ENCODE results near the gene CX3CR1. TPM values are rescaled to one million over a fixed set of nuclear protein-coding genes. Genes with fewer than 3 reads are reported as not detected.

CX3CR1 gene
- total RNA-seq, 4 donors from 2014 or later = 0.32 TPM; not detected in 3

DNA sequence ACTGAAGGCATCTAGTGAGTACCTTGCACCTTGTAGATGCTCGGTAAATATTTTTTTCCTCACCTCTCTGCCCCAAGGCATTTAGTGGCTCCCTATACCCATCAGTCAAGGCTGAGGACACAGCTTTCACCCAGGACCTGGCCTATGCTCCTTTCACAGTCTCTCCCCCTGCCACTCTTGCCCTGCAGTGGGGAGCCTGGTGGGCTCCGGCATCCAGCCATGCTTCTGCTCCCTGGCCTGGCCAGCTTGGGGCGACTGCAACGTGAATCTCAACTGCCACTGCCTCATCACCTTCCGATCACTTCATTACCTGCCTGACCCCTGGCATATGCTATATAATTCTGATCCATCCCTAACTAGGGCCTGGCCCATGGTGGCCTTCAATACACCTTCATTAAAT is 735 bp upstream of the CX3CR1 start:
- Histone ChIP-seq H3K9me3 (no peaks in the 10 kb centered on the region), H3K27me3 (no peaks in the 10 kb centered on the region), H3K27ac (no peak overlapping the region), H3K4me3 (no peak overlapping the region), H3K4me1 (no peaks in the 10 kb centered on the region), H3K36me3 (no peaks in the 10 kb centered on the region)
- in situ Hi-C loops (cut with MboI; ENCODE audit: low pct_ligation_motif_present in 1 of 4, low pct_unique_long_range_greater_than_20kb in 1 of 4, low sequenced_read_pairs in 3 of 4) (loop anchor here (5.0 to 25.0 kb wide), 3 partner anchors 78 to 156 kb away; partner anchors contain the start of gene XIRP1 (in 1 of the 4)), intact Hi-C loops (cut with DNase I; ENCODE audit: low total_unique reads) (no loop called here)
- 97% methylated on average over 5 of the region's 5 CpGs; no CpG with 5 or more reads in 1 of the 2 donors for WGBS, 2 donors (ENCODE audit: low coverage in 1 of 2)
- no peak for TF ChIP-seq POLR2A (IDR thresholded peaks at IDR 0.05)
- TF ChIP-seq EP300 (IDR thresholded peaks at IDR 0.05; ENCODE audit: low read depth) = no peak
- TF ChIP-seq, protein P1, sequence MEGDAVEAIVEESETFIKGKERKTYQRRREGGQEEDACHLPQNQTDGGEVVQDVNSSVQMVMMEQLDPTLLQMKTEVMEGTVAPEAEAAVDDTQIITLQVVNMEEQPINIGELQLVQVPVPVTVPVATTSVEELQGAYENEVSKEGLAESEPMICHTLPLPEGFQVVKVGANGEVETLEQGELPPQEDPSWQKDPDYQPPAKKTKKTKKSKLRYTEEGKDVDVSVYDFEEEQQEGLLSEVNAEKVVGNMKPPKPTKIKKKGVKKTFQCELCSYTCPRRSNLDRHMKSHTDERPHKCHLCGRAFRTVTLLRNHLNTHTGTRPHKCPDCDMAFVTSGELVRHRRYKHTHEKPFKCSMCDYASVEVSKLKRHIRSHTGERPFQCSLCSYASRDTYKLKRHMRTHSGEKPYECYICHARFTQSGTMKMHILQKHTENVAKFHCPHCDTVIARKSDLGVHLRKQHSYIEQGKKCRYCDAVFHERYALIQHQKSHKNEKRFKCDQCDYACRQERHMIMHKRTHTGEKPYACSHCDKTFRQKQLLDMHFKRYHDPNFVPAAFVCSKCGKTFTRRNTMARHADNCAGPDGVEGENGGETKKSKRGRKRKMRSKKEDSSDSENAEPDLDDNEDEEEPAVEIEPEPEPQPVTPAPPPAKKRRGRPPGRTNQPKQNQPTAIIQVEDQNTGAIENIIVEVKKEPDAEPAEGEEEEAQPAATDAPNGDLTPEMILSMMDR (IDR thresholded peaks at IDR 0.05) = no peak
- no peak for TF ChIP-seq POLR2AphosphoS5 (IDR thresholded peaks at IDR 0.05)
- DNase-seq = no peak

DNA sequence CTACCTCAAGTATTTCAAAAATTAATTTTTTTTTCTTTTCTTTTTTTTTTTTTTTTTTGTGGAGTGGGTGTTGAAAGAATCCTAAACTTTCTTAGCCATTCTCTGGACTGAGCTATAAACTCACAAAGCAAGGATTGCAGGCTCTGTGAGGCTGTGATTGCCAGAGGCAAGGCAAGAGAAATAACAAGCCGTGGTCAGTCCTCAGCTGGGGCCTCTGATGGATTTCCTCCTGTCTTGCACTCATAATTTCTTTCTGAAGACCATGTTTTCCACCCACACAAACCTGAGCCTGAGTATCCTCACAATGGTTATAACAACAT is 1.3 kb downstream of the CX3CR1 start:
- 57 to 60% methylated on average over 1 of the region's 1 CpG for WGBS, 2 donors (ENCODE audit: low coverage in 1 of 2)
- H3K27ac ChIP-seq = no peak overlapping the region
- TF ChIP-seq, protein P1 (IDR thresholded peaks at IDR 0.05) = no peak
- TF ChIP-seq POLR2AphosphoS5 (IDR thresholded peaks at IDR 0.05) (no peak), POLR2A (IDR thresholded peaks at IDR 0.05) (no peak), EP300 (IDR thresholded peaks at IDR 0.05; ENCODE audit: low read depth) (no peak)

DNA sequence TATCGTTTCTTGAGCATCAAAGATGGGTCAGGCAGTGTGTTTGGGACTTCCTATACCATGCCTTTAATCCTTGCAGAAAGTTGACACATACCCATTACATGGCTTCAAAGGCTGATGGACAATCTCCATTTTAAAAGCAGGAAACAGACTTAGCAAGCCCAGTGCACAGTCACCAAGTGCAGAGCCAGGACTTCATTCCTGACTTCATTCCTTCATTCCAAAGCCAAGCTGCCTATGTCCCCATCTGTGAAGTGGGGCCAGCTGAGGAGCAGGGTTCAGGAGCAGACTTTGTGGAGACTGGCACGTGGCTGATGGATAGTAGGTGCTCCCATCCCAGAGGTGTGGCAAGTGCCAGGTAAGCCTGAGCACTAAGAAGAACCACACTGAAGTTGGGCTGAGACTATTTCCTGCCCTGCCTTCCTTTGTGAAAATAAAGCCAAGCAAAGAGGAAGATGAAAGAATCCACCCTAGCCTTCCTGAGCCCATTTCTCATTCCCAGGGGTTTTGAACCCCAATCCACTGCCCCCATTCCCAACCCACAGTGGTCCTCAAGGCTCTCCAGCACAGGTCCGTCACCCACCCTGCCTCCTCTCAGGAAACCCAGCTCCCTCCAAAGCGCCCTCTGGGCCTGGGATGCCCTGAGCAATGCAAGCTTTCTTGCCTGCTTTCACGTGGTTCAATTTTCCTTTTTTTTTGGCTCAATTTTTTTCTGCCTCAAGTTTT is 1.8 kb downstream of the CX3CR1 start:
- no peak for TF ChIP-seq EP300 (IDR thresholded peaks at IDR 0.05; ENCODE audit: low read depth)
- TF ChIP-seq POLR2AphosphoS5 (IDR thresholded peaks at IDR 0.05) = no peak
- TF ChIP-seq, protein P1 (IDR thresholded peaks at IDR 0.05) = no peak
- TF ChIP-seq POLR2A (IDR thresholded peaks at IDR 0.05) = no peak
- no peaks in the 10 kb centered on the region for H3K9me3 ChIP-seq
- no peak for DNase-seq
- WGBS, 2 donors (ENCODE audit: low coverage in 1 of 2) = 58 to 64% methylated on average over 4 to 5 of the region's 5 CpGs
- no peak overlapping the region for H3K4me3 ChIP-seq
- in situ Hi-C loops (cut with MboI; ENCODE audit: low pct_ligation_motif_present in 1 of 4, low pct_unique_long_range_greater_than_20kb in 1 of 4, low sequenced_read_pairs in 3 of 4) (loop anchor here in 1 of 4 donors (25.0 kb wide), 1 partner anchor 91 kb away; the partner anchor contains the start of gene XIRP1), intact Hi-C loops (cut with DNase I; ENCODE audit: low total_unique reads) (no loop called here)
- H3K27me3 ChIP-seq = no peaks in the 10 kb centered on the region
- no peak overlapping the region for H3K27ac ChIP-seq
- H3K4me1 ChIP-seq = no peaks in the 10 kb centered on the region
- no peaks in the 10 kb centered on the region for H3K36me3 ChIP-seq

More for the DNA sequence above, 1.3 kb downstream of the CX3CR1 start:
- Histone ChIP-seq H3K4me3 (no peak overlapping the region), H3K4me1 (no peaks in the 10 kb centered on the region), H3K27me3 (no peaks in the 10 kb centered on the region), H3K9me3 (no peaks in the 10 kb centered on the region), H3K36me3 (no peaks in the 10 kb centered on the region)
- DNase-seq = no peak
- intact Hi-C loops (cut with DNase I; ENCODE audit: low total_unique reads) (no loop called here), in situ Hi-C loops (cut with MboI; ENCODE audit: low pct_ligation_motif_present in 1 of 4, low pct_unique_long_range_greater_than_20kb in 1 of 4, low sequenced_read_pairs in 3 of 4) (loop anchor here in 1 of 4 donors (25.0 kb wide), 1 partner anchor 91 kb away; the partner anchor contains the start of gene XIRP1)

DNA sequence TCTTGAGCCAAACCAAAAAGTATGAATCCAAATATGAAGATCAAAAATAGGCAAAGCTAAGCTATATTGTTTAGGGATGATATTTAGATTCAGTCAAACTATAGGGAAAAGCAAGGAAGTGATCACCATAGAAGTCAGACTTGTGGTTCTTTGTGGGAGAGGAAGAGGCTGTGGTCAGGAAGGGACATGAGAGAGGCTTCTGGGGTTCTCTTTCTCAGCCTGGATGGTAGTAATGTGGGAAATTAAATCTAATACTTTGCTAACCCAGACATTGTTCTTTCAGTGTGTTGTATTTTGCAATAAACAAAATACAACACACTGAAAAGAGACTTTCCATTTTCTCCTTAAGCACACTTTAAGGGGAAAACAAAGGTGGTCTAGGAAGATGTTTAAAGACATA is 3.1 kb downstream of the CX3CR1 start:
- in situ Hi-C loops (cut with MboI; ENCODE audit: low pct_ligation_motif_present in 1 of 4, low pct_unique_long_range_greater_than_20kb in 1 of 4, low sequenced_read_pairs in 3 of 4) (loop anchor here in 1 of 4 donors (25.0 kb wide), 1 partner anchor 89 kb away; the partner anchor contains the start of gene XIRP1), intact Hi-C loops (cut with DNase I; ENCODE audit: low total_unique reads) (no loop called here)
- Histone ChIP-seq H3K4me1 (no peaks in the 10 kb centered on the region), H3K27me3 (no peaks in the 10 kb centered on the region), H3K9me3 (no peaks in the 10 kb centered on the region), H3K36me3 (no peaks in the 10 kb centered on the region), H3K27ac (no peak overlapping the region), H3K4me3 (no peak overlapping the region)
- TF ChIP-seq EP300 (IDR thresholded peaks at IDR 0.05; ENCODE audit: low read depth) (no peak), POLR2A (IDR thresholded peaks at IDR 0.05) (no peak), POLR2AphosphoS5 (IDR thresholded peaks at IDR 0.05) (no peak)
- TF ChIP-seq, protein P1 (IDR thresholded peaks at IDR 0.05) = no peak
- no peak for DNase-seq
